ENCODE data around the gene WNK2. TPM values are rescaled to one million over a fixed set of nuclear protein-coding genes. Genes with fewer than 3 reads are reported as not detected.

WNK2 gene
- polyA plus RNA-seq, 3 donors, result 0.40 TPM; not detected in 2

GRCh38 chr9:93263334-93264229 lies 79.6 kb downstream of the WNK2 start:
- Histone ChIP-seq H3K27me3 (ENCODE audit: control insufficient read depth in 2 of 2, insufficient read depth in 2 of 2, low read length in 2 of 2) (no peaks in the 10 kb centered on the region), H3K79me2 (ENCODE audit: insufficient read depth, low read length) (no peaks in the 10 kb centered on the region), H3K4me3 (replicated peaks in 1 of 3; ENCODE audit: low read depth in 2 of 3, low read length in 3 of 3) (no peak overlapping the region), H4K20me1 (ENCODE audit: insufficient read depth, low read length) (no peaks in the 10 kb centered on the region), H3K9me3 (replicated peaks in 1 of 2; ENCODE audit: control insufficient read depth in 1 of 2, insufficient read depth in 1 of 2, low read length in 2 of 2) (no peaks in the 10 kb centered on the region), H3K27ac (ENCODE audit: low read depth in 1 of 2, low read length in 2 of 2) (no peak overlapping the region), H3K36me3 (replicated peaks in 1 of 2; ENCODE audit: control insufficient read depth in 1 of 2, insufficient read depth in 2 of 2, low read length in 2 of 2) (no peaks in the 10 kb centered on the region), H3K4me2 (replicated peaks; ENCODE audit: extremely low read depth, low read length, poor library complexity, severe bottlenecking) (no peak overlapping the region), H2AFZ (ENCODE audit: insufficient read depth, low read depth, low read length, poor library complexity, severe bottlenecking) (no peak overlapping the region), H3K4me1 (ENCODE audit: control insufficient read depth in 1 of 2, insufficient read depth in 2 of 2, low read length in 2 of 2) (no peaks in the 10 kb centered on the region), H3K9ac (ENCODE audit: insufficient read depth, low read length, poor library complexity, severe bottlenecking) (no peak overlapping the region)
- peak in 1 of 3 donors; percentile 2 for DNase-seq
- Mint-ChIP-seq H3K27me3 (ENCODE audit: low read depth in 3 of 3) (peaks cover 8 to 16% (median 11%) of the 10 kb centered on the region in 3 donors), H3K36me3 (no peaks in the 10 kb centered on the region), H3K4me3 (no peak overlapping the region), H3K27ac (peak overlapping the region in 1 of 7 donors; percentile 20), H3K9me3 (peaks cover 0 to 3% (median 0%) of the 10 kb centered on the region in 7 donors), H3K4me1 (no peaks in the 10 kb centered on the region)
- no peak for TF ChIP-seq CTCF (IDR thresholded peaks at IDR 0.05)
- intact Hi-C loops (cut with micrococcal nuclease), result no loop called here
- 88% methylated on average over 18 of the region's 41 CpGs for WGBS (ENCODE audit: insufficient coverage)

- Mint-ChIP-seq H3K36me3 (no peaks in the 10 kb centered on the region), H3K27ac (no peak overlapping the region), H3K9me3 (peaks cover 0 to 3% (median 0%) of the 10 kb centered on the region in 7 donors), H3K27me3 (ENCODE audit: low read depth in 3 of 3) (peaks cover 10 to 19% (median 13%) of the 10 kb centered on the region in 3 donors), H3K4me1 (peaks cover 2% of the 10 kb centered on the region), H3K4me3 (no peak overlapping the region)
- 97% methylated on average over 10 of the region's 14 CpGs for WGBS (ENCODE audit: insufficient coverage)
- Histone ChIP-seq H3K27ac (ENCODE audit: low read depth in 1 of 2, low read length in 2 of 2) (no peak overlapping the region), H3K79me2 (ENCODE audit: insufficient read depth, low read length) (no peaks in the 10 kb centered on the region), H3K9ac (ENCODE audit: insufficient read depth, low read length, poor library complexity, severe bottlenecking) (no peak overlapping the region), H3K4me2 (replicated peaks; ENCODE audit: extremely low read depth, low read length, poor library complexity, severe bottlenecking) (no peak overlapping the region), H3K9me3 (replicated peaks in 1 of 2; ENCODE audit: control insufficient read depth in 1 of 2, insufficient read depth in 1 of 2, low read length in 2 of 2) (no peaks in the 10 kb centered on the region), H3K27me3 (ENCODE audit: control insufficient read depth in 2 of 2, insufficient read depth in 2 of 2, low read length in 2 of 2) (peaks cover 0 to under 1% of the 10 kb centered on the region in 2 donors), H3K36me3 (replicated peaks in 1 of 2; ENCODE audit: control insufficient read depth in 1 of 2, insufficient read depth in 2 of 2, low read length in 2 of 2) (no peaks in the 10 kb centered on the region), H4K20me1 (ENCODE audit: insufficient read depth, low read length) (no peaks in the 10 kb centered on the region), H3K4me1 (ENCODE audit: control insufficient read depth in 1 of 2, insufficient read depth in 2 of 2, low read length in 2 of 2) (no peaks in the 10 kb centered on the region), H2AFZ (ENCODE audit: insufficient read depth, low read depth, low read length, poor library complexity, severe bottlenecking) (no peak overlapping the region), H3K4me3 (replicated peaks in 1 of 3; ENCODE audit: low read depth in 2 of 3, low read length in 3 of 3) (no peak overlapping the region)
- intact Hi-C loops (cut with micrococcal nuclease), result no loop called here
- DNase-seq, result no peak
- TF ChIP-seq CTCF (IDR thresholded peaks at IDR 0.05), result no peak
Measured at GRCh38 chr9:93264338-93265125, 80.6 kb downstream of the WNK2 start.

Data from CD14-positive monocyte (primary cell).